HG02938 (cell line): ENCODE results near the gene ABCG4.

ENCODE experiments used
- ATAC-seq: cut with Tn5 transposase; IDR thresholded peaks from one replicate; pipeline ENCODE4 v1.9.1; 2021; ENCODE audit warnings: mild to moderate bottlenecking, moderate library complexity; ENCODE audit not compliant: unreplicated experiment

The ABCG4 gene

DNA sequence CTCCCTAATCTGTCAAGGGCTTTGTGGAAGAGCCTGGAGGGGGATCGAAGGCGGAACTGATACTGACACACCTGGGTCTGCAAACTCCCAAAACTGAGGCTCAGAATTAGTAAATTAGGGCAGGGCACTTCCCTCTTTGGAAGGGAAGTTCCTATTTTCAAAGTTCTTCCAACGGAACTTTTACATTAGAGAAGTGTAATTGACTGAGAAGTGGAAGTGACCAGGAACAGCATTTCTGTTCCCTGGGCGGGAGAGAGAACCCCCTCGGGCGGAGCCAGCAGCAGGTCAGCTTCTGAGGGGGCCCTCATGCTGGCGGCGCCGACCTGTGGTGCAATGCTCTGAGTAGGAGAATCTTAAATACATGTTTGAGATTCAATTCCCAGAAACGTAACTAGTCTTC, 56.2 kb downstream of the ABCG4 start:
- no peak for ATAC-seq

DNA sequence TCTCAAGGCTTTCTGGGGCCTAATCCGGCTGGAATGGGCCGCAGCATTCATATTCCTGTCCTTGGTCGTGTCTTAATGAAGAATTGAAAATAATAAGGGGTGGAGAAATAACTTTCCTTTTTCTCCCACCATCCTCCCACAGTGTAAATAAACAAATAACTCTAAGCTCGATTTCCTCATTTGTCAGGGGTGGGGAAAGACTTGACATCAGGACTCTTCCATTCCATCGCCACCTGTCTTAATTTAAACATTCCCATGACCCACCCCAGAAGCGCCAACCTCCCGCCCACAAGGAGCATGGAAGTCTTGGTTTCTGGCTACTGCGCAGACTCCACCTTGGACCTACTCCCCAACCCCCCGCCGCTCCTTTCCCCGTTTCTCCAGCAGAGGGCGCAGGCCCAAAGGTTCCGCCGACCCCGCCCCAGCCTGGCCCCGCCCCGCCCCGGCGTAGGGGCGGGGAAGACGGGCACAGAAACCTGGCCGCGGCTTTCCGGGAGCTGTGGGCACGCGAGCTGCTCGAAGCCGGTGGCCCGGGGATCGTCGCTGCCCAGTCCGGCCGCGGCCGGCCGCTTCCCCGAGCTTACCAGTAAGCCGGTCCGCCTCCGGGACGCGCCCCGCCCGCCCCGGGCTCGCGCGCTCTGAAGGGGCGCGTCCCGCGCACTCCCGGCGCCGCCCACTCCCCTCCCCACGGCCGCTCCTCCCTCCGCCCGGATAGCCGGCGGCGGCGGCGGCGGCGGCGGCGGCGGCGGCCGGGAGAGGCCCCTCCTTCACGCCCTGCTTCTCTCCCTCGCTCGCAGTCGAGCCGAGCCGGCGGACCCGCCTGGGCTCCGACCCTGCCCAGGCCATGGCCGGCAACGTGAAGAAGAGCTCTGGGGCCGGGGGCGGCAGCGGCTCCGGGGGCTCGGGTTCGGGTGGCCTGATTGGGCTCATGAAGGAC, 57.0 kb downstream of the ABCG4 start, which contains the start of gene CBL:
Gene CBL, plus strand, starts transcription at position 766 of the 937 bp plus-strand sequence. Its CDS starts 79 bp downstream, at position 845.
- peak; percentile 77 for ATAC-seq

- ATAC-seq = peak; percentile 18
Observed at GRCh38 chr11:119206511-119207414, 57.9 kb downstream of the ABCG4 start.

DNA sequence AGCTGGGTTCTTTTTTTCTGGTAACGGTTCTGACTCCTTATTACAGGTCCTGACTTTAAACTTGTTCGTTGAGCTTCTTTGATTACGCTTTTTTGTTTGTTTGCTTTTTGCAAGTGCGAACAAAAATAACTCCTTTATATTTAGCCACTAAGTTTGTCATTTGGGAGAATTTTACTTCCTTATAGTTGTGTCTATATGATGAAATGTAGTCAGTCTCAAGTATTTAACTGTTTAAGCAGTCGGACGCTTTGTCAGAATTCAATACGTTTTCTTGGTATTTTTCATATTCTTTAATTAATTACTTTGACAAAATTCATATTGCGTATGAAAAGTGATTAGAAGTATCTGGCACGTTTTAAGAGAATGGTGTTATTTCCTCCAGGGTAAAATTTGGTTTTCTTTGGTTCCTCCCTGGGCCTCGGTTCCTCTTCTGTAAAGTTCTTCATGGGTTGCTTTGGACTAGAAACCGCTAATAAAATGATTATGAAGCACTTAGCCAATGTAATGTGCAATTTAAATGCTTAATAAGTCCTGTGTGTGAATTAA, 58.6 kb downstream of the ABCG4 start:
- no peak for ATAC-seq

DNA sequence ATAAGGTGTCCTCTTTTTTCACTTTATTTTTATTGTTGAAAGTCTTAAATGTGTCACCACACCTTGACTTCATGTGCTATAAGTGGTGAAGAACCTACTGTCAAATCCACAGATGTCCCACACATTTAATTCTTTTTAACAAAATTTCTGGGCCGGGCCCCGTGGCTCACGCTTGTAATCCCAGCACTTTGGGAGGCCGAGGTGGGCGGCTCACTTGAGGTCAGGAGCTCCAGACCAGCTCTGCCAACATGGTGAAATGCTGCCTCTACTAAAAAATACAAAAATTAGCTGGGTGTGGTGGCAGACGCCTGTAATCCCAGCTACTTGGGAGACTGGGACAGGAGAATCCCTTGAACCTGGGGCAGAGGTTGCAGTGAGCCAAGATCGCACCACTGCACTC, 60.3 kb downstream of the ABCG4 start:
- ATAC-seq = no peak

DNA sequence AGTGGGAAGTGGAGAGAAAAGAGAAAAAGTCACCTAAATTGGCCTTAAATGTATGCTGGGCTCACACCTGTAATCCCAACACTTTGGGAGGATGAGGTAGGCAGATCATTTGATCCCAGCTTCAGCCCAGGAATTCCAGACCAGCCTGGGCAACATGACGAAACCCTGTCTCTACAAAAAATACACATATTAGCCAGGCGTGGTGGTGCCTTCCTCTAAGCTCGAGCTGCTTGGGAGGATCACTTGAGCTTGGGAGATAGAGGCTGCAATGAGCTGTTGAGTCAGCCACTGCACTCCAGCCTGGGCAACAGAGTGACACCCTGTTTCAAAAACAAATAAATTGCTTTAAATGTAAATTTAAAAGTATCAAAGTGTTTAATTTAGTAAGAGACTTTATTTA, 61.2 kb downstream of the ABCG4 start:
- no peak for ATAC-seq
